Activated CD4-positive, alpha-beta T cell treated with anti-CD3 and anti-CD28 coated beads for 1 hour (primary cell): ENCODE results near the gene OR51I2.

Experiments used
- DNase-seq: peaks from one replicate; pipeline ENCODE4 v3.0.0-alpha.2; 2020

The OR51I2 gene

GRCh38 chr11:5449023-5449422 lies at the start of gene OR51I2:
Gene OR51I2 (plus strand): TSS chr11:5449323. CDS start chr11:5453489, 4,166 bp downstream.
- no peak for DNase-seq

GRCh38 chr11:5405173-5405572 lies 44.0 kb upstream of the OR51I2 start:
- DNase-seq: no peak

GRCh38 chr11:5420993-5421392 lies 28.1 kb upstream of the OR51I2 start:
- DNase-seq: no peak

- no peak for DNase-seq
Observed at GRCh38 chr11:5421811-5422210, 27.3 kb upstream of the OR51I2 start, which contains the start of gene OR51Q1. Gene OR51Q1 (plus strand): TSS chr11:5422111. CDS start chr11:5422201, 90 bp downstream.

GRCh38 chr11:5423131-5423530 lies 26.0 kb upstream of the OR51I2 start:
- DNase-seq: no peak

GRCh38 chr11:5441414-5441813 lies 7.7 kb upstream of the OR51I2 start, which contains the start of gene OR51I1:
Gene OR51I1 (minus strand): TSS chr11:5441514. CDS start chr11:5441514, 0 bp downstream.
- DNase-seq: no peak

GRCh38 chr11:5443835-5444393 lies 5.2 kb upstream of the OR51I2 start:
- no peak for DNase-seq

- no peak for DNase-seq
Observed at GRCh38 chr11:5449432-5449831, 309 bp downstream of the OR51I2 start.

GRCh38 chr11:5460983-5461621 lies 12.0 kb downstream of the OR51I2 start:
- no peak for DNase-seq

- no peak for DNase-seq
Observed at GRCh38 chr11:5467527-5467926, 18.4 kb downstream of the OR51I2 start.

- DNase-seq: no peak
Observed at GRCh38 chr11:5473921-5474320, 24.8 kb downstream of the OR51I2 start.

- no peak for DNase-seq
Observed at GRCh38 chr11:5476186-5476819, 27.2 kb downstream of the OR51I2 start.

- DNase-seq: no peak
Observed at GRCh38 chr11:5486003-5486402, 36.9 kb downstream of the OR51I2 start.

- DNase-seq: no peak
Observed at GRCh38 chr11:5486421-5486820, 37.3 kb downstream of the OR51I2 start.

- DNase-seq: no peak
Observed at GRCh38 chr11:5488385-5488784, 39.3 kb downstream of the OR51I2 start, which contains the start of gene OR52D1. Gene OR52D1 (plus strand): TSS chr11:5488685. CDS start chr11:5488707, 22 bp downstream.

GRCh38 chr11:5488798-5489399 lies 39.8 kb downstream of the OR51I2 start:
- no peak for DNase-seq

- DNase-seq: no peak
Observed at GRCh38 chr11:5489576-5490357, 40.6 kb downstream of the OR51I2 start.

- DNase-seq: no peak
Observed at GRCh38 chr11:5499671-5500070, 50.5 kb downstream of the OR51I2 start.

GRCh38 chr11:5500393-5500801 lies 51.3 kb downstream of the OR51I2 start:
- DNase-seq: no peak

- no peak for DNase-seq
Observed at GRCh38 chr11:5504403-5504921, 55.3 kb downstream of the OR51I2 start.

GRCh38 chr11:5505363-5506048 lies 56.4 kb downstream of the OR51I2 start:
- DNase-seq: no peak
